C1 segment of cervical spinal cord (tissue), 14 donors: ENCODE data around the gene UBE2U.
"Not testable (repeated sequence)": the region's sequence is repeated elsewhere in the genome, so short reads cannot be mapped to it uniquely, and the experiment has no call there.

Experiments
- DNase-seq, 14 donors: peaks; one replicate each; lab custom pipeline; 2025; lab: John Stamatoyannopoulos, UW

UBE2U gene

GRCh38 chr1:64192290-64192689 lies 11.1 kb upstream of the UBE2U start:
- DNase-seq: no peak

- peak in 3 of 14 donors; percentile 4 to 10 (median 4) for DNase-seq
Observed at GRCh38 chr1:64194168-64195080, 9.0 kb upstream of the UBE2U start.

- no peak for DNase-seq
Observed at GRCh38 chr1:64195081-64195395, 8.4 kb upstream of the UBE2U start.

GRCh38 chr1:64196074-64196870 lies 7.2 kb upstream of the UBE2U start:
- peak in 6 of 14 donors; percentile 16 to 57 (median 32) for DNase-seq

- no peak for DNase-seq
Observed at GRCh38 chr1:64197076-64197475, 6.3 kb upstream of the UBE2U start.

GRCh38 chr1:64199154-64199553 lies 4.3 kb upstream of the UBE2U start:
- no peak for DNase-seq

- DNase-seq: no peak
Observed at GRCh38 chr1:64200064-64200463, 3.4 kb upstream of the UBE2U start.

- no peak for DNase-seq
Observed at GRCh38 chr1:64209221-64209620, 5.8 kb downstream of the UBE2U start.

- DNase-seq: no peak
Observed at GRCh38 chr1:64212031-64212430, 8.6 kb downstream of the UBE2U start.

GRCh38 chr1:64215576-64215975 lies 12.2 kb downstream of the UBE2U start:
- DNase-seq: no peak

DNA sequence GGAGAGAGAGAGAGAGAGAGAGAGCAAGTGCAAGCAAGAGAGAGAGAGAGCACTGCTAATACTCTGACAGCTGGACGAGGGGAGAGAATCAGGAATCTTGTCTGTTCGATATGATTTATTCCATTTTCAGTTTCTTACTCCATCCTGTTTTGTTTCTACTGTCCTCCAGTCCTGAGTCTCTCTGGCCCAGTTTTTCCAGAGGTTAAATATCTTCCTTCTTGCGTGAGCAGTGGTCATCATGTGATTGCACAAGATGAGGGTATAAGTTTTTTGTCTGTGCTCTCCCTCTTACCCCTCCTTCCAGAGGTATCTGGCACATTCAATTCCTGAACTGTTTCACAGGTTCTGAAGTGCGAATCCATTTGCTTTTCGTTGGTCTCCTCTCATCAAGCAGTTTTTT lies 16.8 kb downstream of the UBE2U start:
- DNase-seq: no peak

- no peak for DNase-seq
Observed at GRCh38 chr1:64223329-64224151, 20.1 kb downstream of the UBE2U start.

- DNase-seq: not testable (repeated sequence)
Observed at GRCh38 chr1:64224236-64224635, 20.8 kb downstream of the UBE2U start.

GRCh38 chr1:64228167-64228957 lies 24.9 kb downstream of the UBE2U start:
- no peak for DNase-seq

GRCh38 chr1:64229307-64229706 lies 25.9 kb downstream of the UBE2U start:
- no peak for DNase-seq

- no peak for DNase-seq
Observed at GRCh38 chr1:64231153-64231552, 27.7 kb downstream of the UBE2U start.

- no peak for DNase-seq
Observed at GRCh38 chr1:64231654-64232053, 28.2 kb downstream of the UBE2U start.

DNA sequence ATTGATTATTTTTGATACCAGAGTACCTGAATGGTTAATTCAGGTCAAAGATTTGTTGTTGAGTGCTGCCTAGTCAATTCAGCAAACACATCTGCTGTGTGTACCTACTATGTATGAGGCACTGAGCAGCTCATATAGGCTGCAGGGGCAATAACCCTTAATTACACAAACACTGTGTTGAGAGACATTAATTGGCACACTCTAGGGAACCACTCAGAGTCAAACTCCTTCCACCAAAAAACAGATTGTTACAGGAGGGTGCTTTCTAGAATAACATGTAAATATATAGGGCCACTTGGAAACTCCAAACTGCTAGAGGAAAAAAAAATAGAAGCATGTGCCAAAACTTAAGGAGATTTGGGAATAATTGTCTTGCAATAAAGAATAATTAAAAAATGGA lies 31.3 kb downstream of the UBE2U start:
- DNase-seq: no peak

DNA sequence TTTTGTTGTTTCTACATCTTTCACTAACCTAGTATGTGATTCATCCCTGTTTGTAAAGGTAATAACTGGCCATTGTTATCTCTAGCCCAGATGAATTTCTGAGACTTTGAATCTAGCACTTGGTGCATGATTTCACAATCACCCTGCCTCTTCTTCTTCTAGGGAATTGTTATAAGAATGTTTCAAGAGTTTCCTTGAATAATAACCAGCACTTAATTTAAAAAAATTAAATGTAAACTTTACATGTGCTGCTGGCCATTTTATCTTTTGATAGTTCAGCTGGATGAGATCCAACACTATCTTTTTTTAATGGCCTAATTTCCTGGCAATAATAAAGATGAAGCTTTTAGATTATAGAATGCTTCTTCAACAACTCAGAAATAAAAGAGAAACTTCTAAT lies 31.8 kb downstream of the UBE2U start:
- DNase-seq: no peak

DNA sequence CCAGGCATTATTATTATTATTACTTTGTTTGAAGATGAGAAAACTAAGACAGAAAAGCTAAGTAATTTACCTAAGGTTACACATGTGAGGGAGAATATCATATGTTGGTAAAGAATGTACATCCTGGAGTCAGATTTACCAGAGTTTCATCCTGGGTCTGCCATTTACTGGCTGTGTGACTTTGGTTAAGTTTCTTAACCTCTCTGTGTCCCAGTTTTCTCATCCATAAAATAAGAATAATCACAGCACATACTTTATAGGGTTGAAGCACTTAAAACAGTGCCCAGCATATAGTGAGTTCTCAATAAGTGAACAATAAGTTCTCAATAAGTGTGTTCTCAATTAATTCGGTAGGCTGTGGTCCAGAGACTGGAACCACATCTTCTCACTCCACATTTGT lies 32.5 kb downstream of the UBE2U start:
- DNase-seq: no peak

- DNase-seq: no peak
Observed at GRCh38 chr1:64236541-64236954, 33.1 kb downstream of the UBE2U start.
